Inflammatory macrophage treated with lipopolysaccharide for 4 hours (primary cell): ENCODE data around the gene FCRLA.
"Not testable (repeated sequence)": the region's sequence is repeated elsewhere in the genome, so short reads cannot be mapped to it uniquely, and the experiment has no call there.

Experiments
- DNase-seq: peaks from one replicate; pipeline ENCODE4 v3.0.0-alpha.2; 2020

FCRLA gene, protein sequence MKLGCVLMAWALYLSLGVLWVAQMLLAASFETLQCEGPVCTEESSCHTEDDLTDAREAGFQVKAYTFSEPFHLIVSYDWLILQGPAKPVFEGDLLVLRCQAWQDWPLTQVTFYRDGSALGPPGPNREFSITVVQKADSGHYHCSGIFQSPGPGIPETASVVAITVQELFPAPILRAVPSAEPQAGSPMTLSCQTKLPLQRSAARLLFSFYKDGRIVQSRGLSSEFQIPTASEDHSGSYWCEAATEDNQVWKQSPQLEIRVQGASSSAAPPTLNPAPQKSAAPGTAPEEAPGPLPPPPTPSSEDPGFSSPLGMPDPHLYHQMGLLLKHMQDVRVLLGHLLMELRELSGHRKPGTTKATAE

DNA sequence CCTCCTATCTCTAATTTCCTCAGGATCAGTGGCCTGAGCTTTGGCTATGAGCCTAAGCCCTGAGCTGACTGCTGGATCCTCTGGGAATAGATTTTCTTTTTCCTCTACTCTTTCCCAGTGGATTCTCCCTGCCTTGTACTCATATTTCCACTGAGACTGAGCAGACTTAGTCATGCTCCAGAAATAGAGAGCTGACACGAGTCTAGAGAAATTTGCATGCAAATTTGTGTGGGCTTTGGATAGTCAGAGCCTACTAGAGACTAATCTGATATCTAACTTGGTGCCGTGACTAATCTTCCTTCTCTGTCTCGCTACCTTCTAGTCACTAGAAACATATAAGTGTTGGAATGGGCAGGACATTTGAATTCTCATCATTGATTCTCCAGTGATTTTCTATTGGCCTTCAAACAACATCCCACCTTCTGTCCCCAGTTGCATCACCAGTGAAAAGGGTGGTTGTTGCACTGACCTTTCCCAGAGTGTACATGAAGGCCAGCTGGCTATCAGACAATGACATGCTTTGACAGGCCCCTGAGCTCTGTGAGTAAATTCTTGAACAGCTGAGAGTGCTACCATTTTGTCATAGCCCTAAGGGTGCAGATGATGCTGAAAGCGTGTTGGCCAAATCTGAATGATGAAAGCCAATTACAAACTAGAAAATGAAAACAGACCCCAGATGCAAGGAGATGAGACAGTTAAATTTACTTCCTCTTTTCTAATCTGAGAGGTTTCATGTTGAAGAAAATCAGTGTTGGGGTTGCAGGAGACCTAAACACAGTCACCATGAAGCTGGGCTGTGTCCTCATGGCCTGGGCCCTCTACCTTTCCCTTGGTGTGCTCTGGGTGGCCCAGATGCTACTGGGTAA lies at the start of gene FCRLA:
FCRLA (plus strand) TSS at position 748 of the 866 bp plus-strand sequence; CDS start at position 784, 36 bp downstream.
- DNase-seq, result peak; percentile 89

DNA sequence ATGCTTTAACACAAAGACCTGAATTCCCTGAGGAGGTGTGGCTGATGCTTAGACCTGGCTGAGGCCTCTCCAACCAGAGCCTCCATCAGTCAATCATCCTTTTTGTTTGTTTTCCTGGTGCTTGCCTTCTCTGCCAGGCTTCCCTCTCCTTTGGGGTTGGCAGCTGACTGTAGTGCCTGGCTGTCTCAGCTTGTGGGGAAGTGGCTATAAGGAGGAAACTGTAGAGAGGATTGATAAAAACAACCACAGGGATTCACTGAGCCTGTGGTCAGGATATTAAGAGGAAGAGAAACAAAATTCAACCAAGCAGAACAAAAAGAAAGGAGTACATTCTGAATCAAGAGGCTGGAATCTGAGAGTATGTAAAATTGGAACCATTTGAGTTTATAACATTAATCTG lies 48.5 kb upstream of the FCRLA start:
- not testable (repeated sequence) for DNase-seq

DNA sequence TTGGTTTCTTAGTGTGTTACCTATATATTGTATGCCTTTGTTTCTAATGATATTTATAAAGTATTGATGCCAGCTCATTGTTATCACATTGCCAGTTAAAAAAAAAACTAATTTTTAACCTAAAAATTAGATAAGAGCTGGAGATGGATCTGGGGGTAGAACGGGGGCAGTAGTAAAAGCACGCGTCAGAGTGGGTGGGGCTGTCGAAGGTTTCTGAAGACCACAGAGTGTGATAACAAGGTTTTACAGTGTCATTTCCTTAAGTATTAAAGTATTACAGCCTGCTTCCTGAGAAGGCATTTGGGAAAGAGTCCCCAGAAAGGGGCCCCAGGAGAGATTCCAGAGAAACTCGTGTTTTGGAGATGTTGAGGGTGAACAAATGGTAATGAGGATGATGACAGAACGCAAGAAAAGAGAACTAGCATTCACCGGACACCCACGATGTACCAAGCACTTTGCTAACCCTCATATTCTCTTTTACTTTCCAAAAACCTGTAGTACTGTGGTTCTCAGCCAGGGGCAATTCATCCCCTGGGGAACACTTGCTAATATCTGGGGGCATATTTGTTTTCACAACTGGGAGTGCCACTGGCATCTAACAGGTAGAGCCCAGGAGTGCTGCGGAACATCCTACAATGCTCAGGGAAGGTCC lies 45.2 kb upstream of the FCRLA start:
- not testable (repeated sequence) for DNase-seq

DNA sequence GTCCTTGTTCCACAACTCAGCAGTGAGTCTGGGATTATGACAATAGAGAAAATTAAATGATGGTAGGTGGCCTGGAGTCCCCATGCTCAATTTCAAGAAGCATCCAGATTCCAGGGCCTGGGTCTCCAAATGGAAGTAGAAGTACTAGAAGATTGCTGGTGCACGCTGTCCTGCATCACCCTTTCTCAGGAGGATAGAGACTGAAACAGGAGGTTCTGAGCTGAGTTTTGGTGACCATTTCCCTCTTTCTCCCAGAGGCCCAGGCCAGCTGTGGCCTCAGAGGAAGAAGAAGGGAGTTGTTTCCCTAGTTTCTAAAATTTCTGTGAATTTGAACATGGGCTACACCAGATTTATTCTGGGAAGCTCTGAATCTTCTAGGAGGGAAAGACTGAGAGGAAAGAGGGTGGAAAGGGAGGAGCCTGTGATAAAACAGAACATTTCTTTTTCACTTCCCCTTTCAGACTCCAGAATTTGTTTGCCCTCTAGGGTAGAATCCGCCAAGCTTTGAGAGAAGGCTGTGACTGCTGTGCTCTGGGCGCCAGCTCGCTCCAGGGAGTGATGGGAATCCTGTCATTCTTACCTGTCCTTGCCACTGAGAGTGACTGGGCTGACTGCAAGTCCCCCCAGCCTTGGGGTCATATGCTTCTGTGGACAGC lies 44.2 kb upstream of the FCRLA start, which contains the start of gene FCGR2B:
FCGR2B (plus strand) TSS at position 460 of the 656 bp plus-strand sequence; CDS start at position 559, 99 bp downstream.
- not testable (repeated sequence) for DNase-seq

DNA sequence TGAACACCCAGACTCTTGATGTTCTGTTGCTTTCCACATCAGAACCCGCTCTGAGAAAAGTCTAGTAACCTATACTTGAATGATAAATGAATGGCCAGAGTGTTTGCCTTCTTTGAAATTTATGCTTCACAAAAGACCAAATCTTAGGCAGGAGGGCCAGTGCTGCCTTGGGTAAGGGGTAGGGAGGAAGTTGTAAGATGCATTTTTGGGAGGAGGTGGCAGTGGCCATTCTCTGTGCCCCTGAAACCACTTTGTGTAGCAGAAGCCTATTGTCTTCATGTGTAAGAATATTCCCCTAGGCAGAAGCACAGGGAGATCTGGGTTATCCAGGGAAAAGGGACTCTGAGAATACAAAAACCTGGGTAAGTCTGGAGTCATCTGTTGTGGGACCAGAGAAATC lies 43.5 kb upstream of the FCRLA start:
- not testable (repeated sequence) for DNase-seq

DNA sequence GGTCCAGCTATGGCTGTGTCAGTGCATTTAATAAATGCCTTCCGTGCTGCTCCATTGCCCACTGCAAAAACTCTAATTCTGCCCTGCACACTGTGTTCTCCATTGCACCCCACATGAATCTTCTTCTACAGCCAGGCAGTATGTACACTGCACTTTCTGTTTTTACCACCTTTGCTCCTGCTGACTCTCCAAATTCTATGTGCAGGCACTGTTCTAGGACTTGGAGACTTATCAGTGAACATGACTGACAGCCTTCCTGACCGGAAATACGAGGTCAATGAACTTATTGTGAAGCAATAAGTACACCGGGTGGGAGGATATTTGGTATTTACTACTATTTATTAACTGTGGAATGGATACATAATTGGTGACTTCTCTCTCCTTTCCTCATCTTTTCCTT lies 42.3 kb upstream of the FCRLA start:
- DNase-seq, result not testable (repeated sequence)

DNA sequence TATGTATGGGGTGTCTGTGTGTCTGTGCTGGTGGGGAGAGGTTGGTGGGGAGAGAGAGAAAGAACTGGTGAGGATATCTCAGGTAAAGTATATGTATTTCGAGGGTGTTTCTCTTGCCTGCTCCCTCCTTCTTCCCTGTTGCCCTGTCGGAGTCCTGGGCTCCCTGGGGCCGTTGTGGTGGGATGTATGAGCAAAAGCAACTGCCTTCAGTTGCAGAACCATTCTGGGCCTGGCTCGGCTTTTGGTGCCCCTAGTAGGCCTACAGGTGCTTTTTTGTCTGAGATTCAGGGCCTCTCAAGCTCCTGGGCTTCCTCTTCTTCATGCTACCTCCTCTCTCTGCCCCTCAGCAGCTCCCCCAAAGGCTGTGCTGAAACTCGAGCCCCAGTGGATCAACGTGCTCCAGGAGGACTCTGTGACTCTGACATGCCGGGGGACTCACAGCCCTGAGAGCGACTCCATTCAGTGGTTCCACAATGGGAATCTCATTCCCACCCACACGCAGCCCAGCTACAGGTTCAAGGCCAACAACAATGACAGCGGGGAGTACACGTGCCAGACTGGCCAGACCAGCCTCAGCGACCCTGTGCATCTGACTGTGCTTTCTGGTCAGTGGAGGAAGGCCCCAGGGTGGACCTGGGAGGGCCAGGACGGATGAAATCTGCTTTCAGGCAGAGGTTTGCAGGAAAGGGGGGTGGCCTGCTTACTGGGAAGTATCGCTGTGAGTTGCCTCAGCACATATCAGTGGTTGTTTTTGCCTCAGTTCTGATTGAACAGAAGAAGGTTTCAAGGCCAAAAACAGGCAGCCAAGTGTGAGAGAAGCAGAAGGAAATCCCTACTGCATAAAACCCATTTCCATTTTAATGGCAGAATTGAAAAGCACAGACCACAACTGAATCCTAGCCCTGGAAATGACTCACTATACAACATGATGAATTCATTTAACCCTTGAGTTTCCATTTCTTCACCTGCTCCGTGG lies 35.7 kb upstream of the FCRLA start:
- DNase-seq, result not testable (repeated sequence)

DNA sequence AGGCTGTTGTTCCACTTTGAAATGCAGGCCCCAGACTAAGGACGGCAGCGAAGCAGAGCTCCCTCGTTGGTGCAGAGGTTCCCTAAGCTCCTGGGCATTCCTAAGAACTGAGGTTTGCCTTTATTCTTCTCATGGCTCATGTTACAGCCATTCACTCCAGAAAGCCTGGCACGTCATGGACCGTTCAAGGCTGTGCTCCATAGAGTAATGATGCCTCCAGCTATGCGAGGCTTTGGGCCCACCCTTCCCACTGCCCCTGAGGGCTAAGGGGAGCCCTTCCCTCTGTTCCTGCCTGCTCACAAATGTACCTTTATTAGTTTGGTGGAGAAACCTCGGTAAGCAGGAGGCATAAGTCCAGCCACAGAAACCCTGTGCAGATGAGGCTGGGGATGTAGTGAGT lies 33.6 kb upstream of the FCRLA start:
- not testable (repeated sequence) for DNase-seq

DNA sequence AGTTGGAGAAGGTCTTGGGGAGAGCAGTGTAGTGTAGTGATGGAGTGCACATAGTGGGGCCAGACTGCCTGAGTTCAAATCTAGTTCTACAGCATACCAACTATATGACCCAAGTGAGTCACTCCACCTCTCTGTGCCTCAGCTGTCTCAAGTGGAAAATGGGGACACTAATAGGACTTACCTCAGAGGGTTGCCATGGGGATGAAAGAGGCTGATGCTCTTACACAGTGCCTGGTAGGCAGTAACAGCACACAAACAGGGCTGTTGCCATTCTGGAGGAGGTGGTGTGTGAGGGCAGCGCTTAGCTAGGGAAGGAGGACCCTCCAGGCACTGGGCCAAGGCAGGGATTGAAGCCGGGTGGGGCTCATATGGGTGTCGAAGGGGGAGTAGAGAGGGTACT lies 32.6 kb upstream of the FCRLA start:
- DNase-seq, result not testable (repeated sequence)

DNA sequence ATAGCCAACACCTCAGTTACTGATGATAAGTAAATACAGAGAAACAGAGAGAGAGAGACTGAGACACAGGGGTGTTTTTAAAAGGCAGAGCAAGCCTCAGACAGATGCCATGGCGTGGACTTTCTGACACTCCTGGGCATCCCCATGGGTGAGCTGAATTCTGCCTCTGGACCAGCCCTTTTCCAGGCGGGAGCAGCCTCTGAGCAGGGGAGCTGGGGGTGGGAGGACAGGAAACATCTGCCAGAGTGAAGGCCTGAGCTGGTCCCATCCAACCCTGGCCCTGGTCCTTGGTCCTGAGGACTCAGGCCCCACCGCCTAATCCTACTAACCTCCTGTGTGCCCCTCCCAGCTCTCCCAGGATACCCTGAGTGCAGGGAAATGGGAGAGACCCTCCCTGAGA lies 32.1 kb upstream of the FCRLA start:
- DNase-seq, result not testable (repeated sequence)

DNA sequence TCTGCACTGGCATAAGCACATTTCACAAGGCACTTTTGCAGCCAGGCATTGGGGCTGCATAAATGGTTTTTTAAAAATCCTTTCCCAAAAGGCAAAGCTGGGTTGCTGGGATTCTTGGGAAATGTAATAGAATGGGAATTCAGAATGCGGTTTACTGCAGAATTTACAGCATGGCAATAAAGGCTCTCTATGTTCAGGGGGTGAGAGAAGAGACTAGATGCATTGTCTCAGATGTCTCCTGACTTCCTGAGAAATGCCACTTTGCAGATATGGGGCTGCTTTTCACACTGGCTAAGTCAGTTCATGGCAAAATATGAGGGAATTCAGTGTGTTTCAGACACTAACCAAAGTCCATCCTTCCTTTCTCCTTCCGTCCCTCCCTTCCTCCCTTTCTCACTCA lies 30.6 kb upstream of the FCRLA start:
- DNase-seq, result no peak

DNA sequence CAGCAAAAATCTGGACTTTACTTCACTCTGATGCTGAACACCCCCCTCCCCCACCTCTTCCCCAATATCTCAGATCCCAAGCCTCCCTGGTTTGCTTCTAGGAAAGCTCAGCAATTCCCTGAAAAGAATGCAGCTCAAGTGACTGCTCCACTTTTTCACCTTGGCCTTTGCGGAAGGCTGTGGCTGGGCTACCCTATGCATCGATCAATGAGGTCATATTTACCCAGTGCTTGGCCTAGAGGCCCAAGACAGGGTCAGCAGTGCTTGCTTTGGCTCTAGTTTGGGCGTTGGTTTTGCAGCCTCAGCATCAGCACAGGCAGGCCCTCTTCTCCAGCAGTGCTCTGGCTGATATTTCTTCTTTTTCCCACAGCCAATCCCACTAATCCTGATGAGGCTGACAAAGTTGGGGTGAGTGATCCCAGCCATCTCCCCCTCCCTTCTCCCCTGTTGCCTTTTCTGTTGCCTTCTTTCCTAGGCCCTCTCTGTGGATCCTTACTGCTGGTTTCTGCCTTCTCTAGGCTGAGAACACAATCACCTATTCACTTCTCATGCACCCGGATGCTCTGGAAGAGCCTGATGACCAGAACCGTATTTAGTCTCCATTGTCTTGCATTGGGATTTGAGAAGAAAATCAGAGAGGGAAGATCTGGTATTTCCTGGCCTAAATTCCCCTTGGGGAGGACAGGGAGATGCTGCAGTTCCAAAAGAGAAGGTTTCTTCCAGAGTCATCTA lies 29.9 kb upstream of the FCRLA start:
- no peak for DNase-seq

DNA sequence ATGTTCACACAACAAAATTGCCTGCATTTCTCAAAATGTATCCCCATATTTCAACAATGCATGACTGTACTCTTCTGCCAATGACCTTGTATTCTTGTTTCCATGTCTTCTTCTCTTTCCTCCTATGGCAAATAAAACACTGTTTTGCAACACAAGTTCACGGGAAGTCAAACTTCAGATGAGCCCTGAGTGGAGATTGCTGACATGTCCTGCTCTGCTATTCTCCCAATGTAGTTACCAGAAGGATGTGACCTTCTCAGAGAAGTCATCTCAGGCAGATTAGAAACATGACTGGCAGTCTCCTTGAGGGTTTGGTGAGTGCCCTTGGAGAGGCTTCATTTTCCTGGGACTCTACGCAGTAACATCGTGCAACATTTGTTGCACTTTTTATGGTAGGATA lies 28.5 kb upstream of the FCRLA start:
- DNase-seq, result peak; percentile 47

DNA sequence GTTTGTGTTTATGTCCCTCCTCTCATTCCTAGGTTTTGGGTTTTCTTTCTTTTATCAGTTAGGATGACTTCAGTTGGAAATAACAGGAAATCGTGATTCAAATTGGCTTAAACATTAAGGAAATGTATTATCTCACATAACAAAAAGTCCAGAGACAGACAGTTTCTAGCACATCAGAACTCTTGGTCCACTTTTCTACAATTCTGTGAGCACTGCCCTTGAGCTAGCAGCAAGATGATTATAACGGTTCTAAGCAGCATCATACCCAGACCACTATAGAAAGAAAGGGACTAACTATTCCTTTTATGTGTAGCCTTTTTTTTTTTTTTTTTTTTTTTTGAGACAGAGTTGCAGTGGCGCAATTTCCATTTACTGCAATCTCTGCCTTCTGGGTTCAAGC lies 25.1 kb upstream of the FCRLA start:
- DNase-seq, result no peak

DNA sequence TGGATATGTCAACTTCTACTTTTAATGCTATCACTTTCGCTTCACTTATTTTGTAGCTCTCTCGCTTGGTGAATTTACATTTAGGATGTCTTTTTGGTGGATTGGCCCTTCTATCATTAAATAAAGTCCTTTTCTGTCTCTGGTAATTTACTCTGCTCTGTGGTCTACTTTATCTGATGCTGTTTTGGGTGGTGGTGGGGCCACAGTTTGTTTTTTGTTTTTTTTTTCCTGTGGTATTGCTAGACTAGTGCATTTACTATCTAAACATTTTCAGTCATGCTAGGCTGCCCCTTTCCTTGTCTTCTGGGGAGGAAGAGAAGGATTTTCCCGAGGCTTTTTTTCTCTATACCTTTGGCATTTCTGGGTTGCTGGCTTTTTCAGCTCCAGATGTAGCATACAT lies 18.1 kb upstream of the FCRLA start:
- no peak for DNase-seq

DNA sequence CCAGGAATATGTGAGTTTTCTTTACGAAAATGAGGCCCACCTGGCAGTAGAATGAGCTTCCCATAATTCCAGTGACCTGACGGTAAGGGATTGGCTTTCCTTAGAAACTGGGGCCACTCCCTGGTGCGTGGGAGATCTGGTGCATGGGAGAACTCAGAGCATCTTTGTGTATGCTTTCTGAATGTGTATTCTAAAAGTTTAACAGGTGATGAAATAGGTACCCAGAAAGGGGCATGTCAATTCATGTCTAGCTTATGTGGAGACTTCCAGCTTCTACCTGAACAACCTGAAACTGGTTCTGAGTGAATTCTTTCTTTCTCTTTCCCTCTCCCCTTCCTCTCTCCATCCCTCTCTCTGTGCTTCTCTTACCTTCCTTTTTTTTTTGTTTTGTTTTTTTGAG lies 15.2 kb upstream of the FCRLA start:
- DNase-seq, result no peak

DNA sequence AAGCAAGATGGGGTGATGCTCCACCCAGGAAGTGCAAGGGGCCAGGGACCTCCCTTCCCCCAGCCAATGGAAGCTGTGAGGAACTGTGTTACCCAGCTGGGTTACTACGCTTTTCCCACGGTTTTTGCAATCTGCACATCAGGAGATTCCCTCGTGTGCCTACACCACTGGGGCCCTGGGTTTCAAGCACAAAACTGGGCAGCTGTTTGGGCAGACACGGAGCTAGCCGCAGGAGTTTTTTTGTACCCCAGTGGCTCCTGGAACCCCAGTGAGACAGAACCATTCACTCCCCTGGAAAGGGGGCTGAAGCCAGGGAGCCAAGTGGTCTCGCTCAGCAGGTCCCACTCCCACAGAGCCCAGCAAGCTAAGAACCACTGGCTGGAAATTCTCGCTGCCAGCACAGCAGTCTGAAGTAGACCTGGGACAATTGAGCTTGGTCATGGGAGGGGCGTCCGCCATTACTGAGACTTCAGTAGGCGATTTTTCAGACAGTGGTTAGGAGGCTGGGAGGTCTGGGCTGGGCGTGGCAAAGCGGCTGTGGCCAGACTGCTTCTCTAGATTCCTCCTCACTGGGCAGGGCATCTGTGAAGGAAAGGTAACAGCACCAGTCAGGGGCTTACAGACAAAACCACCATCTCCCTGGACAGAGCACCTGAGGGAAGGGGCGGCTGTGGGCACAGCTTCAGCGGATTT lies 13.9 kb upstream of the FCRLA start:
- DNase-seq, result not testable (repeated sequence)

DNA sequence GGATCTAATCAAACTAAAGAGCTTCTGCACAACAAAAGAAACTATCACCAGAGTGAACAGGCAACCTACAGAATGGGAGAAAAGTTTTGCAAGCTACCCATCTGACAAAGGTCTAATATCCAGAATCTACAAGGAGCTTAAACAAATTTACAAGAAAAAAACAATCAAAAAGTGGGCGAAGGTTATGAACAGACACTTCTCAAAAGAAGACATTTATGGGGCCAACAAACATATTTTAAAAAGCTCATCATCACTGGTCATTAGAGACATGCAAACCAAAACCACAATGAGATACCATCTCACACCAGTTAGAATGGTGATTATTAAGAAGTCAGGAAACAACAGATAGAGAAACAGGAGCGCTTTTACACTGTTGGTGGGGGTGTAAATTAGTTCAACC lies 8.7 kb upstream of the FCRLA start:
- not testable (repeated sequence) for DNase-seq

DNA sequence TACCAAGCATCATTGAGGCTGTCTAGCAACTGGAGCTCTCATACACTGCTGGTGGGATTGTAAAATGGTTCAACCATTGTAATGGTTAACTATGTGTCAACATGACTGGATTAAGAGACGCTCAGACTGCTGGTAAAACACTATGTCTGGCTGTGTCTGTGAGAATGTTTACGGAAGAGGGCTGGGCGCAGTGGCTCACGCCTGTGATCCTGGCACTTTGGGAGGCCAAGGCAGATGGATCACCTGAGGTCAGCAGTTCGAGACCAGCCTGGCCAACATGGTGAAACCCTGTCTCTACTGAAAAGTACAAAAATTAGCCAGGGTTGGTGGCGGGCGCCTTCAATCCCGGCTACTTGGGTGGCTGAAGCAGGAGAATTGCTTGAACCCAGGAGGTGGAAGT lies 4.8 kb upstream of the FCRLA start:
- DNase-seq, result no peak

DNA sequence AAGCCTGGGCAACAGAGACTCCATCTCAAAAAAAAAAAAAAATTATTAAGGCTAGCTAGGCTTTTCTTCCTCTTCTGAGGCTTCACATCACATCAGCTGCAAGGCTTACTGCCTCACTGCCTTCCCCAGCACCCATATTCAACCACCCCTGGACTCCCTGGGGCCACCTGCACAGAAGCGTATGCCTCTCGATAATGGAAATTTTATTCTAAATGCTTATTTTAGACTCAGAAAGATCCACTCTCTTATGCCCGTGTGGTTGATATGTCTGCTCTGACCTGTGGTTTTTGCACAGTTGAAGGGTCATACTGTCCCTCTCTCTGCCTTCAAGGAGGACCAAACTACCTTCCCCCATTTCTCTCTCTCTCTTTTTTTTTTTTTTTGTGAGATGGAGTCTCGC lies 1.5 kb upstream of the FCRLA start:
- DNase-seq, result no peak
